Left hindlimb (tissue), 1 donor: ENCODE results near the gene INTS7.
"Not testable (repeated sequence)": the region's sequence is repeated elsewhere in the genome, so short reads cannot be mapped to it uniquely, and the experiment has no call there.

Source experiments
- DNase-seq: peaks from one replicate; pipeline ENCODE4 v3.0.0-alpha.2; 2018

INTS7 gene

DNA sequence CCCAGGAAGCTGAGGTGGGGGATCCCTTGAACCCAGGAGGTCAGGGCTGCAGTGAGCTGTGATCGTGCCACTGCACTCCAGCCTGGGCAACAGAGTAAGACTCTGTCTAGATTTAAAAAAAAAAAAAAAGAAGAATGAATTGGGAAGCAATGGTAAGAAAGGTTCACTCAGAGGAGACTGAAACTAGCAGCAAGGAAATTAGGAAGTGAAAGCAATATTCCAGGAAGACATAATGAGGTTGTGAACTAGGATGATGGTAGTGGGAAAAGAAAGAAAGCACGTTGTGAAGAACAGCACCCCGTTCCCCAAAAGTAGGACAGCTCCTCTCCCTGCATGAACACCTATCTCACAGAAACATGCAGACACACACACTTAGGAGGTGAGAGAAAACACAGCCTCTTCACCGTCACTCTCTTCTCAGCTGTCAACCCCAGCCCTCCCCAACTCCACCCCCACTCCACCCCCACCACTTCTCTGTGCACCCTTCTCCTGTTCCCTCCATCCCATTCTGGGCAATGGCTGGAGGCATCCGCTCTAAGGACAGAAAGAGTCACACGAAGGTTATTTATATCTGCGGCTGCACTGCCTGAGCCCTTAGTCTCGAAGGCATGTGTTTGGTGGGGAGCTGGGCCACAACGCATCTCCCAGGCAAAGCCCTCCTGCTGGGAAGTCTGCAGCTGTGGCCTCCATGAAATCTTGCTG, 103.0 kb downstream of the INTS7 start:
- DNase-seq: no peak

DNA sequence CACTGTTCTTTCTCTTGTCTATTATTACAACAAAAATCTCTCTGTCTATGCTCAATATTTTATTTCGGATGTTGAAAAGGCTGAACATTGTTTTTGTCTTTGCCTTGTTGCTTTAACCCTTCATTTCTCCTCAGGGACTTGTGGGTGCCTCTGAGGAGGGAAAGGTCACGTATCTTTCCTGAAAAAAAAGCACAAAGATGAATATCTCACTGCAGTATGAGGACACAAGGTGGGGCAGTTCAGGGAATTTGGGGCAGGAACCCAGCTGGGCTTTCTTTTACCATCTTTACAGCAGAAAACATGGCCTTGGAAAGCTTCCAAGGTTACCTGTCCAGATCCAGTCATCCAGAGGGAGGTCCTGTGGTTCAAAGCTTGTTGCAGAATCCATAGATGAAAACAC, 105.7 kb downstream of the INTS7 start:
- DNase-seq: no peak

GRCh38 chr1:211928993-211929637, 106.2 kb downstream of the INTS7 start:
- no peak for DNase-seq

DNA sequence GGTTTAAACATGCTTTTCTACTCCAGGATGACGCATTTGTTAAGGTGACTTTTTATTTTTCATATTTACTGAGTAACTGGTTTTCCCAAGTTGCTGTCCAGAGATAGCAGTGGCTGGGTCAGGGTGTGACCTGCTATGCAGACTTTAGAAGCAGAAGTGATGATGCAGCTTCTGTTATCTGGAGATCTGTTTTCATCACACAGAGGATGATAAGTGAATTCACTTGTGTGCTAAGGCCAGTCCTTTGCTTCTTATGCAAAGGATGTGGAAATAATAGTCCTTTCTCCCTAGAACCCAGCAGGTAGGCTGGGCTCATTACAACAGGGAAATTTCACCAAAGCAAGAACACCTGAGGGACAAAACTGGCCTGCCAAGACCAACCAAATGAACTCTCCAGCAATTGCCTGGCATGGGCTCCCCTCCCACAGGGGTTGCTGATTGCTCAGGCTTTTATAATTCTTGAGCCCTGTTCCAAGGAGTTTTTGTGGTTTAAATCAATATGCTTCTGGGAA, 107.0 kb downstream of the INTS7 start:
- DNase-seq: no peak

DNA sequence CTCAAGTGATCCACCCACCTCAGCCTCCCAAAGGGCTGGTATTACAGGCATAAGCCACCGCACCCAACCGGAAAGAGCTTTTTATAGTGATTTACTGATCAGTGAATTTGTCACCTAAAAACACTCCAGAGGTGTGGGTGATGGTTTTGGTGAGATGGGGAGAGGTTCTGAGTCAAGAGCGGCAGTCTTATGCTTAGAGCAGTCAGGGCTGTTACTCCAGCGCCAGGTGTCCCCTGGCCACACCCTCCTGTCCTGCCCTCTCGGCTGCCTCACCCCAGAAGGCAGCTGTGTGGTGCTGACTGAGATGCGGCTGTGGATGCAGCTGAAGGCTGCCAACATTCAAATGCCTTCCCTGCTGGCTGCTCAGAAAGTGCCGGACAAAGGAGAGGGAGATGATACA, 110.3 kb downstream of the INTS7 start:
- peak; percentile 45 for DNase-seq

DNA sequence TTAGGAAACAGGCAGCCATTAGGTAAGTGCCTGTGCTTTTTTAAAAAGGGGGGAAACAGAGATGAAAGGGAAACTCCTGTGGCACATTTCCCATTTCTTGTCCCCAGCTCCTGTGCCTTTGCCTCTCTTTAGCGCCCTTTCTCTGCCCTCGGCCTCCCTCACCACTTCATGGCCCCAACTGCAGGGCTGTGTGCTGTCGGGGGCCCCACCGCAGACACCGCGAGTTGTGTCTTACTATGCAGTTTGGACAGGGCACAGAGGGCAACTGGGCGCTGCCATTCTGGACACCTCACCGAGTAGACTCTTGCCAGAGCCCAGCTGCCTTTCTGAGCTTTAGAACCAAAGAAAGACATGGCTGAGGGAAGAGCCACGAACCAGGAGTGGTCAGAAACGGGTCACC, 111.1 kb downstream of the INTS7 start:
- DNase-seq: no peak

- no peak for DNase-seq
These were observed 112.3 kb downstream of the INTS7 start for GRCh38 chr1:211923095-211923494.

DNA sequence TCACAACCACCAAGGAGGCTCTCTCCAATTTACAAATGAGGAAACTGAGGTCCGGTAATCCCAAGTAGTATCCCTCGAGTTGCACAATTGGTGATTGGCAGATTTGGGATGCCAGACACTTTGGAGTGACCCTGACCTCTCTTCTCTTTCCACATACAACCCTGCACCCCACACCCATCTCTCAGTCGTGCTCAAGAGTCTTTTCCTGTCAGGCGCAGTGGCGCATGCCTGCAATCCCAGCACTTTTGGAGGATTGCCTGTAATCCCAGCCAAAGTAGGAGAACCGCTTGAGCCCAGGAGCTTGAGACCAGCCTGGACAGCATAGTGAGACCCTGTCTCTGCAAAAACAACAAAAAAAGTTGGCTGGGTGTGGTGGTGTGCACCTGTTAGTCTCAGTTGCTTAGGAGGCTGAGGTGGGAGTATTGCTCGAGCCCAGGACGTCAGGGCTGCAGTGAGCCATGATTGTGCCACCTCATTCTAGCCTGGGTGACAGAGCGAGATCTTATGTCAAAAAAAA, 113.7 kb downstream of the INTS7 start:
- DNase-seq: no peak

GRCh38 chr1:211920602-211921226, 114.6 kb downstream of the INTS7 start:
- DNase-seq: no peak

GRCh38 chr1:211920141-211920572, 115.2 kb downstream of the INTS7 start:
- DNase-seq: peak; percentile 42

DNA sequence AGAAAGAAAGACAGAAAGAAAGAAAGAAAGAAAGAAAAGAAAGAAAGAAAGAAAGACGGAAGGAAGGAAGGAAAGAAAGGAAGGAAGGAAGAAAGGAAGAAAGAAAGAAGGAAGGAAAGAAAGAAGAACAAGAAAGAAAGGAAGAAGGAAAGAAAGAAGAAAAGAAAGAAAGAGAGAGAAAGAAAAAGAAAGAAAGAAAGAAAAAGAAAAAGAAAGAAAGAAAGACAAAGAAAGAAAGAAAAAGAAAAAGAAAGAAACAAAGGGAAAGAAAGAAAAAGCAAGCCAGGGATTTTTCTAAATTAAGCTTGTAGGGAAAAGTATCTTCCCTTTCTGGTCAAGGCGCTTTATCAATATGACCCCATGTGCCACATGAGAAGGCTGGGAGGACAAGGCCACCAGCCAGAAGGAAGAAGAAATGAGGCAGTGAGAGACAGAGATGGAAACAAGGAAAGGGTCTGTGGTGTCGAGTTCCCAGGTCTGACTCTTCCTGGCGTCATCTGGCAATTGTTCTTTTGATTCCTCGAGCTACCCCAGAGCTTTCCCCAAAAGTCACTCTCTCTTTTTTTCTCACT, 116.4 kb downstream of the INTS7 start:
- DNase-seq: no peak

GRCh38 chr1:211916458-211916857, 118.9 kb downstream of the INTS7 start:
- DNase-seq: not testable (repeated sequence)

DNA sequence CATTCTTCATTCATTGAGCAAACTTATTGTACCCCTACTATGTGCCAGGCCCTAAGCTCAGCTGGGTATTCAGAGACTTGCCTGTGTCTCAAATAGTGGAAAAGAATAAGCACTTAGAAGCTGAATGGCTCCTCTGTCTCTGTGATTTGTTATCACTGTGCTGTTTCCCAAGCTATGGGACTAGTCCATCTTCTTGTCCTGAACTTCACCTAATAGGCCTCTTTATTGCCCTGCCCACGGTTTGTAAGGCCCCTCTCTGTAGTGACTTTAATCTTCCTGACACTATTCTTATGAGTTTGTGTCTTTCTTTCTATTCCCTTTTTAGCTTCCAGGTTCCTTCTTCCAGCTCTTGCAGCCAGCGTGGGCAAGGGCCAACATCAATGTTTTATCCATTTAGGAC, 119.4 kb downstream of the INTS7 start:
- no peak for DNase-seq

DNA sequence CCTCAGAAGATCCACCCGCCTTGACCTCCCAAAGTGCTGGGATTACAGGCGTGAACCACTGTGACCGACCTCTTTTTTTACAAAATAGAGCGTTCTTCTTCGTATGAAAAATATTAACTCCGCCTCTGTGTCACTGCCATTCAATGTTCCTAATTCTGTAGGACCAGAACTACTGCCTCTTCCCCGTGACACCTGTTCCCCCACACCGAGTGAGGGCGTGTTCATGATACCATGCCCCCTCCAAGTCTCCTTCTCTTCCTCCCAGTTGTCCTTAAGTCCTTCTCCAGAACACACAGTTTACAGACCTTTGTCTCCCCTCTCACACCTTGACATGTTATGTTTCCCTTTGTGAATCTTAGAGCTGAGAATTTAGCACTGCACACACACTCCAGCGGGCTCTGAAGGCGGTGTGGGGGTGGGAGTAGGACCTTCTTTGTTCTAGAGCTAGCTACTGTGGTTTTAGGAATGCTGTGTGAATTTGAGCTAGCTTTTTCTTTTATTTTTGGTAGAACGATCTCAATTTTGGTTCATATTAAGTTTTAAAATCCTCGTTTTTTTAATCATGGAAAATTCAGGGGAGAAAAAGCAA, 122.4 kb downstream of the INTS7 start:
- DNase-seq: no peak

DNA sequence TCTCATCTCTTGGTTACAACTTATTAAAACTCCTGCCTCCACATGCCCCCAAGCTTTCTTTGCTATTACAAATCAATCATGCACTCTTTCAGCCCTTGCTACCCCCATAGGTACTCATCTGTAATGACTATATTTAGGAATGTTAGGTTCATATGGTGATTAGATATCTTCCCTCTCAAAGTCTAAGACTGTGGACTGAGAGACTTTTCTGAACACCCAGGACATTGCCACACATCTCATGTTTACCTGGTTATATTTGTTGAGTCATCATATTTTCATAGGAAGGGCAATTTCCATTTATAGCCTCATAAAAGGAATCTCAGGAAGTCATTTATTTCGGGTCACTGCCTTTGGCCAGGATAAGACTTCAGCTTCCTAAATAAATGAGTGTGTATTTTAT, 123.3 kb downstream of the INTS7 start:
- DNase-seq: no peak

DNA sequence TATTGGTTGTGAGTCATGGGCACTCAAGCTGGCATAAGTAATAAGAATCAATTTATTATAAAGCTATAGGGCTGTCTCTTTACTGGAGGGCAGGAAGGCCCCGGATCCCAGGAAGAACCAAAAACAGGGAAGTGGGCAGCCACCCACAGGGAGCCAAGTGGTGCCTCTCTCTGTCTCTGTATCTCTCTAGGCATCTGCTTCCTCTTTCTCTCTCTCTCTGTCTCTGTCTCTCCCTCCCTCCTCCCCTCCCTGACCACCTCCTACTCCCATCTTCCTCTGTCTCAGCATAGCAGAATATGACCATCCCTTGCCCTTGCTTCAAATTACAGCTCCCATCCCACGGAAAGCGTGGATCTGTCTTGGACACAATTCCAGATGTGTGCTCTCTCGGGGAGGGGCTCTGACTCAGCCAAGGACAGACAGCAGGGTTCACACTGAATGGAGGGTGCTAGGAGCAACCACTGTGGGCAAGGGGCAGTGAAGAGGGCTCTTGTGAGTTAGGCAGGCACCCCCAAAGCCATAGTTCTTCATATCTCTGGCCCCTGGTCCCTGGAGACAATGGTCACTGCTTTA, 124.4 kb downstream of the INTS7 start:
- no peak for DNase-seq

- no peak for DNase-seq
These were observed 125.1 kb downstream of the INTS7 start for GRCh38 chr1:211910113-211910884.

GRCh38 chr1:211909395-211909794, 126.0 kb downstream of the INTS7 start:
- no peak for DNase-seq

DNA sequence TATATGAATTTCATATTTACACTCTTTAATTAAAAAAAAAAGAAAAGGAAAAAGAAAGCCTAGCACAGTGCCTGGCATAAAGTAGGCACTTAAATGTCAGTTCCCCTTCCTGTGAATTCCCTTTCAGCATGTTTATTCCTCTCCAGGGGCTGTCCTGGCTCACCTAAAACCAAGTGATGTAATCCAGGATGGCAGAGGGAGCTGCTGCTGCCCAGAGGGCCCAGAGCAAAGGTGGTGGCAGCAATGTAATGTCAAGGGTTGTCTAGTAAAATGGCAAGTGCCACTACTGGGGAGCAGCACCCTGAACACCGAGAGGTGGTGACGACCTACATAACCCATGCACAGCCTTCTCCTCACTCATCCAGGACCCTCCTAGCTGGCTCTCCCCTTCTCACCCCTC, 126.4 kb downstream of the INTS7 start:
- no peak for DNase-seq

DNA sequence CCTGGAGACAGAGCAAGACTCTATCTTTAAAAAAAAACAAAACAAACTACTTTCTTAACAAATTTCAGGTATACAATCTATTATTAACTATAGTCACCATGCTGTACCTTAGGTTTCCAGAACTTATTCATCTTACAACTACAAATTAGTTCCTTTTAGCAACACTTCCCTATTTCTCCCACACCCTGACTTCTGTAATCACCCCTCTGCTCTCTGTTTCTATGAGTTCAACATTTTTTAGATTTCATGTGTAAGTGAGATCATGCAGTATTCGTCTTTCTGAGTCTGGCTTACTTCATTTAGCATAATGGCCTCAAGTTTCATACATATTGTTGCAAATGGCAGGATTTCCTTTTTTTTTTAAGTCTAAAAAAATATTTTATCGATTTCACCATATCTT, 126.9 kb downstream of the INTS7 start:
- DNase-seq: no peak

GRCh38 chr1:211903490-211904245, 131.7 kb downstream of the INTS7 start:
- no peak for DNase-seq
